HG03439 (cell line): ENCODE data around the gene EML4.

ENCODE experiments used
- ATAC-seq: cut with Tn5 transposase; IDR thresholded peaks from one replicate; pipeline ENCODE4 v1.9.1; 2021; ENCODE audit warnings: mild to moderate bottlenecking, moderate library complexity; ENCODE audit not compliant: unreplicated experiment

The EML4 gene

DNA sequence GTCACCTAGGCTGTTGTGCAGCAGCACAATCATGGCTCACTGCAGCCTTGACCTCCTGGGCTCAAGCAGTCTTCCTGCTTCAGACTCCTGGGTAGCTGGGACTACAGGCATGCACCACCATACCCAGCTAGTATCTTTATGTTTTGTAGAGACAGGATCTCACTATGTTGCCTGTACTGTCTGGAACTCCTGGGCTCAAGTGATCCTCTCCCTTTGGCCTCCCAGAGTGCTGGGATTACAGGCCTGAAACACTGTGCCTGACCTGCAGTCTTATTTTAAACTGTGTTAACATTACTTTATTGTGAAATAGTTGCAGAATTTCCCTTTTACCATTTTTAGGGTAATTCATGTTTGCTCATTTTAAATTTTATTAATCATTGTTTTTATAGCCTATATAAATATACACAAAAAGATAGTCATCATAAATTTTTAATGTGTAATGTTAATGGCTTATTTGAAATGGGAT, 24.6 kb downstream of the EML4 start:
- ATAC-seq, result no peak

- no peak for ATAC-seq
These were observed 25.3 kb downstream of the EML4 start for GRCh38 chr2:42194428-42194827.

- ATAC-seq, result no peak
These were observed 26.4 kb downstream of the EML4 start for GRCh38 chr2:42195559-42195958.

GRCh38 chr2:42196070-42196402, 26.9 kb downstream of the EML4 start:
- ATAC-seq, result no peak

DNA sequence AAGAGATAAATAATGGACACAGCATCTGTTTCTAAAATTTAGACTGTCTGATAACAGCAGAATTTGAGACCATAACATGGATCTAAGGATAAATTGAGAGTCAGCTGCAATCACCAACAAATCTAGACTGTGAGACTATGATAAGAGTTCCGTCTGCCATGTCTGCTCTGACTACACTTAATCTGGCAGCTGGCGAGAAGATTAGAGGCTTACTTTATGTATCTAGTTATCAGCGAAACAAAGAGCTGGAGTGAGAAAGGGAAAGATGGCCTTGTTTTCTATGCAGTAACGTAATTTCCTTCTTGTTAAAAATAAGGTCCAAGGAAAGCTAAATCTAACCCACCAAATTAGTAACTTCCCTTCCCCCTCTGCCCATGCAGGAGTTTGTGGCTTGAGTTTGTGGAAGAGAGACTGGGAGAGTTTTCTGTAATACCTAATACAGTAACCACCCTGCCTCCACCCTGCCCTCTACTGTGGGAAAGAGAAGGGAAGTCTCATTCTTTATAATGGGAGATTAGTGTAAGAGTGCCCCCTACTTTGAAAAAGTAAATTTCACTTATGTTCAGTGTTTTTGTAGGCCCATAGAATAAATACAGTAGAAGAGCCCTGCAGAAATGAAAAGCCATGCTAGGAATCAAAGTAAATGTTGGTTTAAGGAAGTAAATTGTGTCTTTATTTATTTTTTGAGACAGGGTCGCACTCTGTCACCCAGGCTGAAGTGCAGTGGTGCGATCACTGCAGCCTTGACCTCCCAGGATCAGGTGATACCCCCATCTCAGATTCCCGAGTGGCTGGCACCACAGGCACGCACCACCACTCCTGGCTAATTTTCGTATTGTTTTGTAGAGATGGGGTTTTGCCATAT, 27.5 kb downstream of the EML4 start:
- ATAC-seq, result no peak

- no peak for ATAC-seq
These were observed 28.6 kb downstream of the EML4 start for GRCh38 chr2:42197792-42198191.

- no peak for ATAC-seq
These were observed 29.3 kb downstream of the EML4 start for GRCh38 chr2:42198466-42198865.

- no peak for ATAC-seq
These were observed 29.8 kb downstream of the EML4 start for GRCh38 chr2:42199002-42199401.

GRCh38 chr2:42199626-42200025, 30.5 kb downstream of the EML4 start:
- no peak for ATAC-seq

- no peak for ATAC-seq
These were observed 32.0 kb downstream of the EML4 start for GRCh38 chr2:42200926-42201855.

DNA sequence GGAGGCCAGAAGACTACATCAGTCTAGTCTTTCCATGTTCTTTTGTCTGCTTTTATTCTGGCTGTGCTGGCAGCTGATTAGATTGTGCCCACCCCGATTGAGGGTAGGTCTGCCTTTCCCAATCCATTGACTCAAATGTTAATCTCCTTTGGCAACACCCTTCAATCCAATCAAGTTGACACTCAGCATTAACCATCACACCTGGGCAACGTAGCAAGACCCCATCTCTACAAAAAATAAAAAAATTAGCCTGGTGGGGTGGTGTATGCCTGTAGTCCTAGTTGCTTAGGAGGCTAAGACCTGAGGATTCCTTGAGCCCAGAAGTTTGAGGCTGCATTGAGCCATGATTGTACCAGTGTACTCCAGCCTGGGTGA, 33.5 kb downstream of the EML4 start:
- ATAC-seq, result no peak

DNA sequence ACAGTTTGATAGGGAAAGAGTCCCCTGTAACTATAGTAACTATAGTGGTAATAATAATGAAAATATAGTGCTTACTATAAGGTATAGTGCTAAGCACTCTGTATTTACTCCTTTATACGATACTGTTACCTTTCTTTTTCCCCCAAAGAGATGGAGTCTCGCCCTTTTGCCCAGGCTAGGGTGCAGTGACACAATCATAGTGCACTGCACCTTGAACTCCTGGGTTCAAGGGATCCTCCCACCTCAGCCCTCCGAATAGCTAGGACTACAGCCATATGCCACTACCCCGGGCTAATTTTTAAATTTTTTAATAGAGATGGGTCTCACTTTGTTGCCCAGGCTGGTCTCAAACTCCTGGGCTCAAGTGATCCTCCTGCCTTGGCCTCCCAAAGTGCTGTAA, 34.6 kb downstream of the EML4 start:
- ATAC-seq, result no peak

GRCh38 chr2:42205337-42205736, 36.2 kb downstream of the EML4 start:
- ATAC-seq, result no peak

DNA sequence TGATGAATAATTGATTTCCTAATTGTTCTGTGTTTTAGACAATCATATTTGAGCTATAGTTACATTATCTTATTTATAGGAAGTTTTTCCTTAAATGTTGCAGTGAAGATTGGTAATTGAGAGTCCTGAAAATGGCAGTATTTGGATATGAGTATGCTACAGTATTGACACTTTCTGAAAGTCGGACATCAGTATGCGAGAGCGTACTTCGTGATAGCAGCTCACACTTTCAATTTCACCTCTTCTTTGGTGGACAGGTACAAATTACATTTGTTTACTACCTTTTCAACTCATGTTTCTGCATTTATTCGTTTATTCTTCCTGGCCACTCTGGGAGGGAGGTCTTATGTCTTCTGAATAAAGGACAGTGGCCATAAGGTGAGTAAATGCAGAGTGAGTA, 38.7 kb downstream of the EML4 start:
- peak; percentile 58 for ATAC-seq

DNA sequence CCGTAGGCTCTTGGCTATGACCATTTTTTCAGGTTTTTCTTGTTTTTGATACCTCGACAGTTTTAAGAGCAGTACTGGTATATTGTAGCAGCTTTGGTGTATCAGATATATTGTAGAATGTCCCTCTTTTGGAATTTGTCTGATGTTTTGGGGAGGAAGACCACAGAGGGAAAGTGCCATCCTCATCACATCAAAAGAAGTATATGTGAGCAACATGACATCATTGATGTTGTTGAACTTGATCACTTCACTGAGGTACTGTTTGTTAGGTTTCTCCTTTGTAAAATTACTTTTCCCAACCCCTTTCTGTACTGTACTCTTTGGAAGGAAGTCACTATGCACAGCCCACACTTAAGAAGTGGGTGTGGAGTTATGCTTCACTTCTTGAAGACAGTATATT, 41.0 kb downstream of the EML4 start:
- ATAC-seq, result no peak

DNA sequence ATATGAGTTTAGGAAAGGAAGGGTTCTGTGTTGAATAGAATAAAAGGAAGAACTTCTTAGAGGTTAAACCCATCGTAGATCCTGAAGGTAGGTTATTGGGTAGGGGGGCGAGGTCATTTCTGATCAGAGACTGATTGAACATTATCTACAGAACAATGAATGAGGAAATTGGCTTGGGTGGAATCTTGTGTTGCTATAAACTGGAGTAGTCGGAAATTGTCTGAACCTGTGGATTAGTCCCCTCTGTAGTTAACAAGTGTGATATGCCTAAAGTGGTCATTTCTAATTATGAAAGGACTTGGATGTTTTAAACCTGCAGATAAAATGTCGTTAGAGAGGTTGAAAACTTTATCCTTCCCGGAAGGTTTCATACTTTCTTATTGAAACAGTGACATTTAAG, 42.1 kb downstream of the EML4 start:
- no peak for ATAC-seq

- no peak for ATAC-seq
These were observed 45.5 kb downstream of the EML4 start for GRCh38 chr2:42214669-42215068.

- no peak for ATAC-seq
These were observed 47.5 kb downstream of the EML4 start for GRCh38 chr2:42216694-42217093.

GRCh38 chr2:42217307-42217706, 48.2 kb downstream of the EML4 start:
- no peak for ATAC-seq

- ATAC-seq, result no peak
These were observed 48.8 kb downstream of the EML4 start for GRCh38 chr2:42217914-42218313.

GRCh38 chr2:42218712-42219111, 49.6 kb downstream of the EML4 start:
- no peak for ATAC-seq

- no peak for ATAC-seq
These were observed 50.0 kb downstream of the EML4 start for GRCh38 chr2:42219160-42219559.
